CD1c-positive myeloid dendritic cell (primary cell): ENCODE data around the gene EYS.
"Not testable (repeated sequence)": the region's sequence is repeated elsewhere in the genome, so short reads cannot be mapped to it uniquely, and the experiment has no call there.

Experiments
- DNase-seq: peaks from one replicate; pipeline ENCODE4 v3.0.0-alpha.2; 2016; ENCODE audit errors: extremely low spot score

The EYS gene

GRCh38 chr6:64238908-64239307, 1468.1 kb downstream of the EYS start:
- DNase-seq: not testable (repeated sequence)

GRCh38 chr6:64238071-64238470, 1469.0 kb downstream of the EYS start:
- no peak for DNase-seq

GRCh38 chr6:64233746-64234145, 1473.3 kb downstream of the EYS start:
- no peak for DNase-seq

GRCh38 chr6:64231928-64232327, 1475.1 kb downstream of the EYS start:
- DNase-seq: no peak

GRCh38 chr6:64230530-64230929, 1476.5 kb downstream of the EYS start:
- DNase-seq: no peak

- DNase-seq: no peak
Observed at GRCh38 chr6:64227863-64228262, 1479.2 kb downstream of the EYS start.

GRCh38 chr6:64225503-64225902, 1481.5 kb downstream of the EYS start:
- DNase-seq: no peak

- DNase-seq: no peak
Observed at GRCh38 chr6:64224819-64225218, 1482.2 kb downstream of the EYS start.

- DNase-seq: no peak
Observed at GRCh38 chr6:64221776-64222175, 1485.2 kb downstream of the EYS start.

GRCh38 chr6:64220801-64221200, 1486.2 kb downstream of the EYS start:
- DNase-seq: no peak

GRCh38 chr6:64217721-64218620, 1489.1 kb downstream of the EYS start:
- no peak for DNase-seq

- no peak for DNase-seq
Observed at GRCh38 chr6:64214373-64214772, 1492.7 kb downstream of the EYS start.

GRCh38 chr6:64213697-64214096, 1493.3 kb downstream of the EYS start:
- DNase-seq: no peak

- DNase-seq: no peak
Observed at GRCh38 chr6:64197246-64197645, 1509.8 kb downstream of the EYS start.

- no peak for DNase-seq
Observed at GRCh38 chr6:64186592-64186991, 1520.4 kb downstream of the EYS start.

GRCh38 chr6:64185621-64186020, 1521.4 kb downstream of the EYS start:
- DNase-seq: no peak

GRCh38 chr6:64175296-64175695, 1531.7 kb downstream of the EYS start:
- no peak for DNase-seq

GRCh38 chr6:64170316-64170715, 1536.7 kb downstream of the EYS start:
- DNase-seq: no peak

GRCh38 chr6:64160486-64160885, 1546.5 kb downstream of the EYS start:
- DNase-seq: no peak

GRCh38 chr6:64155063-64155462, 1552.0 kb downstream of the EYS start:
- no peak for DNase-seq

- no peak for DNase-seq
Observed at GRCh38 chr6:64146876-64147275, 1560.2 kb downstream of the EYS start.

GRCh38 chr6:64146094-64146493, 1560.9 kb downstream of the EYS start:
- DNase-seq: no peak

GRCh38 chr6:64145658-64146057, 1561.4 kb downstream of the EYS start:
- no peak for DNase-seq

- DNase-seq: no peak
Observed at GRCh38 chr6:64143101-64143500, 1563.9 kb downstream of the EYS start.
